Measurements from ENCODE around the gene SMOC2. TPM values are rescaled to one million over a fixed set of nuclear protein-coding genes. Genes with fewer than 3 reads are reported as not detected.

SMOC2 gene
- total and polyA plus RNA-seq, 2 donors from 2014 or later: 6.5 to 13.1 TPM

GRCh38 chr6:168496139-168496996 lies 55.4 kb downstream of the SMOC2 start:
- no peak for TF ChIP-seq CTCF (IDR thresholded peaks at IDR 0.05; ENCODE audit: borderline replicate concordance, extremely low read depth, insufficient read depth)
- no peaks in the 10 kb centered on the region for H3K4me1 ChIP-seq (ENCODE audit: control insufficient read depth in 2 of 3, insufficient read depth in 2 of 3, low read depth in 1 of 3, low read length in 3 of 3)
- FAIRE-seq: no peak
- H3K36me3 ChIP-seq (ENCODE audit: control insufficient read depth in 2 of 3, insufficient read depth in 3 of 3, low read length in 3 of 3): no peaks in the 10 kb centered on the region
- intact Hi-C loops (cut with DNase I): no loop called here
- no peaks in the 10 kb centered on the region for H3K9me3 ChIP-seq (ENCODE audit: control insufficient read depth in 2 of 3, insufficient read depth in 1 of 3, low read length in 3 of 3)
- H3K27ac ChIP-seq (ENCODE audit: low read depth in 2 of 2, low read length in 2 of 2): no peak overlapping the region
- no peak overlapping the region for H3K9ac ChIP-seq (ENCODE audit: low read length in 3 of 3)
- peak in 2 of 5 donors; percentile 25 to 58 for DNase-seq
- no peaks in the 10 kb centered on the region for H3K27me3 ChIP-seq (ENCODE audit: control insufficient read depth, insufficient read depth, low read length)
- H3K4me3 ChIP-seq (ENCODE audit: low read length in 3 of 3): no peak overlapping the region

GRCh38 chr6:168496997-168497331 lies 56.0 kb downstream of the SMOC2 start:
- DNase-seq (no peak), FAIRE-seq (no peak)
- Histone ChIP-seq H3K9ac (ENCODE audit: low read length in 3 of 3) (no peak overlapping the region), H3K4me3 (ENCODE audit: low read length in 3 of 3) (no peak overlapping the region), H3K36me3 (ENCODE audit: control insufficient read depth in 2 of 3, insufficient read depth in 3 of 3, low read length in 3 of 3) (no peaks in the 10 kb centered on the region), H3K27me3 (ENCODE audit: control insufficient read depth, insufficient read depth, low read length) (no peaks in the 10 kb centered on the region), H3K4me1 (ENCODE audit: control insufficient read depth in 2 of 3, insufficient read depth in 2 of 3, low read depth in 1 of 3, low read length in 3 of 3) (no peaks in the 10 kb centered on the region), H3K9me3 (ENCODE audit: control insufficient read depth in 2 of 3, insufficient read depth in 1 of 3, low read length in 3 of 3) (no peaks in the 10 kb centered on the region), H3K27ac (ENCODE audit: low read depth in 2 of 2, low read length in 2 of 2) (no peak overlapping the region)
- intact Hi-C loops (cut with DNase I): no loop called here
- TF ChIP-seq CTCF (IDR thresholded peaks at IDR 0.05; ENCODE audit: borderline replicate concordance, extremely low read depth, insufficient read depth): no peak

GRCh38 chr6:168497381-168497780 lies 56.4 kb downstream of the SMOC2 start:
- TF ChIP-seq CTCF (IDR thresholded peaks at IDR 0.05; ENCODE audit: borderline replicate concordance, extremely low read depth, insufficient read depth): no peak
- no peak for DNase-seq
- no peak for FAIRE-seq
- Histone ChIP-seq H3K4me1 (ENCODE audit: control insufficient read depth in 2 of 3, insufficient read depth in 2 of 3, low read depth in 1 of 3, low read length in 3 of 3) (no peaks in the 10 kb centered on the region), H3K36me3 (ENCODE audit: control insufficient read depth in 2 of 3, insufficient read depth in 3 of 3, low read length in 3 of 3) (no peaks in the 10 kb centered on the region), H3K4me3 (ENCODE audit: low read length in 3 of 3) (no peak overlapping the region), H3K27me3 (ENCODE audit: control insufficient read depth, insufficient read depth, low read length) (no peaks in the 10 kb centered on the region), H3K9ac (ENCODE audit: low read length in 3 of 3) (no peak overlapping the region), H3K9me3 (ENCODE audit: control insufficient read depth in 2 of 3, insufficient read depth in 1 of 3, low read length in 3 of 3) (no peaks in the 10 kb centered on the region), H3K27ac (ENCODE audit: low read depth in 2 of 2, low read length in 2 of 2) (no peak overlapping the region)
- intact Hi-C loops (cut with DNase I): no loop called here
